A673 (cell line): ENCODE results near the gene DACT3.

Source experiments
- EZH2 ChIP-seq: fragments of 200-600 bp; sonication (generic); IDR thresholded peaks from 2 replicates; pipeline ENCODE4 v1.6.1; 2017; ENCODE audit warnings: borderline replicate concordance, low read depth, mild to moderate bottlenecking, mixed read lengths, antibody characterized with exemption, low read length; ENCODE audit not compliant: poor library complexity, severe bottlenecking
- TF ChIP-seq, protein P1 (sequence below): fragments of 300-800, 200-600 bp; sonication (generic); conservative IDR thresholded peaks from 2 replicates; pipeline ENCODE4 v1.5.1; 2017; ENCODE audit warnings: low read depth, mild to moderate bottlenecking, antibody characterized with exemption, low read length, moderate library complexity, mixed read lengths

DNA sequence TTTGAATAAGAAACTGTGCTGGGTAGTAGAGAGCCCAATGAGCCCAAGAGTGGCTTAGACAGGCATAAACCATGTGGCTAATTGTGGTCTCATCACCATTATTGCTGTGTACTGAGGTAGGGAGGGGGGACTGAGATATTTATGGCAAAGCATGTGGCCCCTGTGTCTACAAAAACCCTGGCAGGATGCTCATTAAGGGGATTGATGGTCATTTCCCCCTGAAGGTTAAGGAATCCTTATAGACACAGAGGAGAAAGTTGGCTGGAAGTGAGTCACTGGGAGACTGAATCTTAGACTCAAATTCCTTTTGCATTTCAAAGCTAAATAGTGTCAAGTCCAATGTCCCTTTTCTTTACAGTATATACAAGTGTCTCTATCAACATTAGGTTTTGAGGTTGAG lies 9.8 kb upstream of the DACT3 start:
- TF ChIP-seq, protein P1, sequence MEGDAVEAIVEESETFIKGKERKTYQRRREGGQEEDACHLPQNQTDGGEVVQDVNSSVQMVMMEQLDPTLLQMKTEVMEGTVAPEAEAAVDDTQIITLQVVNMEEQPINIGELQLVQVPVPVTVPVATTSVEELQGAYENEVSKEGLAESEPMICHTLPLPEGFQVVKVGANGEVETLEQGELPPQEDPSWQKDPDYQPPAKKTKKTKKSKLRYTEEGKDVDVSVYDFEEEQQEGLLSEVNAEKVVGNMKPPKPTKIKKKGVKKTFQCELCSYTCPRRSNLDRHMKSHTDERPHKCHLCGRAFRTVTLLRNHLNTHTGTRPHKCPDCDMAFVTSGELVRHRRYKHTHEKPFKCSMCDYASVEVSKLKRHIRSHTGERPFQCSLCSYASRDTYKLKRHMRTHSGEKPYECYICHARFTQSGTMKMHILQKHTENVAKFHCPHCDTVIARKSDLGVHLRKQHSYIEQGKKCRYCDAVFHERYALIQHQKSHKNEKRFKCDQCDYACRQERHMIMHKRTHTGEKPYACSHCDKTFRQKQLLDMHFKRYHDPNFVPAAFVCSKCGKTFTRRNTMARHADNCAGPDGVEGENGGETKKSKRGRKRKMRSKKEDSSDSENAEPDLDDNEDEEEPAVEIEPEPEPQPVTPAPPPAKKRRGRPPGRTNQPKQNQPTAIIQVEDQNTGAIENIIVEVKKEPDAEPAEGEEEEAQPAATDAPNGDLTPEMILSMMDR: no peak
- TF ChIP-seq EZH2: no peak
